Right renal cortex interstitium (tissue), 3 donors: Measurements from ENCODE around the gene ADAMTS16. TPM values are rescaled to one million over a fixed set of nuclear protein-coding genes. Genes with fewer than 3 reads are reported as not detected.

Experiments used
- DNase-seq, 3 donors: peaks; one replicate each; pipeline ENCODE4 v3.0.0-alpha.2; 2013; ENCODE audit warnings: low read depth in 3 of 3, low spot score in 2 of 3
- polyA plus RNA-seq, 3 donors: library from polyadenylated mRNA; unstranded; fragments of 120-200 nt; gene quantifications; one replicate each; pipeline ENCODE4 v1.2.1, GENCODE V29; 2013; ENCODE audit not compliant: insufficient read length in 3 of 3

The ADAMTS16 gene
- polyA plus RNA-seq, 3 donors, result 68.6 to 87.3 (median 80.7) TPM

DNA sequence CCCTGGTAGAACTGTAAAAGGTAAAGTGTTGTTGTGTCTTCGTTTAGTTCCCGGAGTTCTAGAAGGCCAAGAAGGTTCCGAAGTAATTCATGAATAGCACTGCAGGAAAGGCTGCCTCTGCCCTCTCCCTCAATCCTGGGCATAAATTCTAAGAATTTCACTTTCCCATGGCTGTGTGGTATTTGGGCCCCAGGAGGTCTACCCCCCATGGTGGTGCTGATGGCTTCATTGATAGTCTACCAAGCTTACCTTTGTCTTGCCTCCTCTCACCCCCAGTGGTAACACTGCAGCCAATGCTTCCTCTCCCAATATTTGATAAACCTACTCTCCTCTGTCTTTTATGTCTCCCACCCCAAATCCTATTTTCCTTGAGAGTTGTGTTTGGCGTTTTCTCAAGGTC, 39.5 kb downstream of the ADAMTS16 start:
- DNase-seq, result no peak

DNA sequence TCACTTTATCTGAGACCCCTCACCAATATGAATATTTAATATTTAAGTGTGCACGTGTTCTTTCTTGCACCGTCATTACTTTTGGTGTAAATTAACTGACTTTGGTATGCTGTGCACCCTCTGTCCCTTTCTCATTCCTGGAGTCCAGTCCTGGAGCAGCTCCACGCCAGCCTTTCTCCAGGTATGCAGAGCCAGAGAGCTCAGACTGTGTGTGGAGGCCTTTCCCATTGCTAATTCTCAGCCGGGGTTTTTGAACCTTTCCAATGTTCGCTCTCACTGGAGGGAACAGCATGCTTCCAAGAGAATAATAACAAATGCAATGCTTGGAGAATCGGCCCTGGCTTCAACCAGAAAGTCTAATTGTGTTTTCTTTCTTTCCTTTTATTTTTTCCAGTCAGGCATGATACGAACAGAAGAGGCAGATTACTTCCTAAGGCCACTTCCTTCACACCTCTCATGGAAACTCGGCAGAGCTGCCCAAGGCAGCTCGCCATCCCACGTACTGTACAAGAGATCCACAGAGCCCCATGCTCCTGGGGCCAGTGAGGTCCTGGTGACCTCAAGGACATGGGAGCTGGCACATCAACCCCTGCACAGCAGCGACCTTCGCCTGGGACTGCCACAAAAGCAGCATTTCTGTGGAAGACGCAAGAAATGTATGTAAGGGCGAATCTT, 41.7 kb downstream of the ADAMTS16 start:
- DNase-seq, result no peak

DNA sequence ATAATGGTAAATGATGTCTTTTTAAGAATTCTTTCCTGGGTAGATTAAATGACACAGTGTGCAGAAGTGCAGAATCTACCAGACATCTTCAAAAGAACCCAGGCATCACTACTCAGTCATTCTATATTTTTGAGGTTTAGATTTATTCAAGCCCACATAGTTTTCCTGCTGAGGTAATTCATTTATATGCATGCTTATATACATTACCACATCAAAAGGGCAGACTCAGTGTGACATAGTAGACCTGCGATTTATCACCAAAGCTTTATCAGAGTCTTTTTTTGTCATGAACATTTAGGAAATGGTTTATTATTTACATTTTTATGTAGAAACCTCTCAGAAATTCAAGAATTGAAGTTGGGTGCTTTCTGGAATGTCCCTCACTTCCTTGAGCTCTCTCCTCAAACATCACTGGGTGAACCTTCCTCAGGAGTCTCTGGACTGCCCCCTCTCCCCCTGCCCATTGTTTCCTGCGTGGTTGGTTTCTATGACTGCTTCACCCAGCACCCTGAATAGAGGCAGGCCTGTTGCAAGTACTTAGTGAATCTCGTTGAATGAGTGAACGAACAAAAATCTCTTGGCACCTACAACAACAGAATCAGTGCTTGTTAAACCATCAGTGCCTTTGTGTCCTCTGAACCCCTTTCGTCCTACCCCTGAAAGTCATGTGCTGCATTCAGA, 42.5 kb downstream of the ADAMTS16 start:
- no peak for DNase-seq

DNA sequence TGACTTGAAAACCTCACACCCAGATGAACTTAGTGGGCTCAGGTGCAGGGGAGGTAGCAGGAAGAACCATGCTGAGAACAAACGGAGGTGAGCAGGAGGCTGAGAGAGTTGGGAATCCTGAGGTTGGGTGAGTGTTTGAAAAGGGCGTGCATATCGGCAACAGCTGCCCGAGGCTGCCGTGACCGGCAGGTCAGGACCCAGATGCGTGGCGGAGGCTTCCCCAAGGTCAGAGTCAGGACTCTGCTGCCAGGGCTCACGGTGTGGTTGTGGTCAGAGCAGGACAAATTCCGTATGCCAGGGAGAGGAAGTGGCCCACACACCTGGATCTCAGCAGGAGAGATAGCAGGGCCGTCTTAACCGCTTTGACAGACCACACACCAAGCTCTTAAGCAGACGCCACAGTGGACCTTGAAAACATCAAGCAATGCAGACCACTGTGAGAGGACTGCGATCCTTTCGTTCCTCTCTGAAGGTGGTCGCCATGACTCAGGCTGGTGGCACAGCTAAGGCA, 43.1 kb downstream of the ADAMTS16 start:
- no peak for DNase-seq

DNA sequence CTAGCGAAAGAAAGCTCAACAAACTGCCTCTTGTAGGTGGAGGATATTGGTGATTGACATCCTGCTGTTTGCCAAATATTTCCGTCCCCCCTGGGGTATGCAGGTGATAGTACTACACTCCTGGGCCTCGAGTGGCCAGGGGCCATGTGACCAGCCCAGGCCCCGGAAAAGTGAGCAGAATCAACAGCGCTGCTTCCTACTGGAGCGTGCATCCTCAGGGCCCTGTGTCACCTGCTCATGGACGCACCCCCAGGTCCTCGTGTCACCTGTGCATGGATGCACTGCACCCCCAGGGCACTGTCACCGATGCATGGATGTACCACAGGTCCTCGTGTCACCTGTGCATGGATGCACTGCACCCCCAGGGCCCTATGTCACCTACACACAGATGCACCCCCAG, 43.8 kb downstream of the ADAMTS16 start:
- no peak for DNase-seq

DNA sequence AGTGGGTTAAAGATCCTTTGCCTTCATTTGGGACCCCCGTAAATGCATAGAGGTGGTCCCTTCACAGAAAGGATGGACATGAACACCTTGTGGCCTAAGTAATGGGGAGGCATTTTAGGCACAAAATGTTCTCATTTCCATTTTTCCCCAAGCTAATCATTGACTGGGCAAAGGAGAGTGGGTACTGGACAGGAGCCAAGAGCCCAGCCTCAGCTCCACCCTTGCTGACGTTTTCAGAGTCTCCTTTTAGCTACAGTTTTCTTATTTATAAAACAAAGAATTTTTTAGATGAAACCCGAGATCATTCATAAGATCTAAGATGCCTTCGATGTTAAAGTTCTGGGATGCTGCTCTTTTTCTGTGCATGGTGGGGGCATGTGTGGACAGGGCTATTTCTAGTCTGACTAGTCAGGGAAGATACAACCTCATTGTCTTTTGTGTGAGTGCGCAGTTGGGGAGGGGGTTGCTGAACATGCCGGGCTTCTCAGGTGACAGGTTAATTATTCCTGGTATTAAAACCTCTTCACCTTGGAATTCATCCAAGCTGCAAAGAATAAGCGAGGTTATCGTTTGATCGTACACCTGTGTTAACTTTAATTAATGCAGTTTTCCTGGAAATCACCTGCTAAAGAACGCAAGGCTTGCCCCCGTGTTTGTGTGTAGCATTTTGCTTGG, 48.4 kb downstream of the ADAMTS16 start:
- peak in 1 of 3 donors; percentile 40 for DNase-seq

DNA sequence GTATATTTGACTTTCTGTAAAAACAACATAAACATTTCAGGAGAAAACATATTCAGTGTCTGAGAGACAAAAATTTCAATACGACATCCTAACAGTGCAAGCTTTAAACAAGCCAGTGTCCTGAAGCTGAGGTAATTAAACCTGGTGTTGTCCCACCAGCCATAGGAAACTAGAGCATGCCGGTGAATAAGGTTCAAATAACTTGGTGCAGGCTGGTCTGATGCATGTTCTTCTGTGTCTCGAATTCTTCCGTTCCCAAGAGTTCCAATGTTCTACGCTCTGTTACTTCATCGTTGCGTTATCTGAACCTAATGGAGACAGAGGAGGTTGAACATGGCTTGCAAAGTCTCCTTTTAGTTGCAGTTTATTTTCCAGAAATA, 48.9 kb downstream of the ADAMTS16 start:
- DNase-seq, result no peak

DNA sequence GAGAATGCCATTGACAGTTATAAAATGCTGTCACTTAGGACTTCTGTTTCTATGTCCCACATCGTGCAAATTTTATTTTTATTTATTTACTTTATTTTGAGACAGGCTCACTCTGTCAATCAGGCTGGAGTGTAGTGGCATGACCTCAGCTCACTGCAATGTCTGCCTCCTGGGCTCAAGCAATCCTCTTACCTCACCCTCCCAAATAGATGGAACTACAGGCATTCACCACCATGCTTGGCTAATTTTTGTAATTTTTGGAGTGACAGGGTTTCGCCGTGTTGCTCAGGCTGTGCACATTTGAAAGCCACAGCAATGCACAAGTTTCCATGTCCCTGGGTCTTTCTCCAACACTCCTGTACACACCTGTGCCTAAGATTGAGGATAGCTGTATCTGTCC, 51.8 kb downstream of the ADAMTS16 start:
- DNase-seq, result no peak

DNA sequence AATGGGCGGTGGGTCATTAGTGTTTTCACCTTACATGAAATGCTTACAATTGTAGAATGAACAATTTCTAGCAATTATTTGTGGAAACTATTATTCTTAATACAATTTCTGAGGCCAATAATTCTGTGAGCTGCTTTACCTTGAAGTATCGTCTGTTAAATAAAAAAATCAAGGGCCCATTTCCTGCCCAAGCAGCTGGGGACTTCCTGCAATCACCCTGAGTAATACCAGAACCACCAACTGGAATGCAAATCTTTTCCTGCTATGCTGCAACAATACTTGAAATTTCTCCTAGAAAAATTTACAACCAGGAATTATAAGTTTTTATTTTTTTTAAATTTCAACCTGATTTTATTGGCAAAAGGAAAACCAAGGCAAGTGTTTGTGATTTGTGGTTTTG, 52.6 kb downstream of the ADAMTS16 start:
- no peak for DNase-seq

DNA sequence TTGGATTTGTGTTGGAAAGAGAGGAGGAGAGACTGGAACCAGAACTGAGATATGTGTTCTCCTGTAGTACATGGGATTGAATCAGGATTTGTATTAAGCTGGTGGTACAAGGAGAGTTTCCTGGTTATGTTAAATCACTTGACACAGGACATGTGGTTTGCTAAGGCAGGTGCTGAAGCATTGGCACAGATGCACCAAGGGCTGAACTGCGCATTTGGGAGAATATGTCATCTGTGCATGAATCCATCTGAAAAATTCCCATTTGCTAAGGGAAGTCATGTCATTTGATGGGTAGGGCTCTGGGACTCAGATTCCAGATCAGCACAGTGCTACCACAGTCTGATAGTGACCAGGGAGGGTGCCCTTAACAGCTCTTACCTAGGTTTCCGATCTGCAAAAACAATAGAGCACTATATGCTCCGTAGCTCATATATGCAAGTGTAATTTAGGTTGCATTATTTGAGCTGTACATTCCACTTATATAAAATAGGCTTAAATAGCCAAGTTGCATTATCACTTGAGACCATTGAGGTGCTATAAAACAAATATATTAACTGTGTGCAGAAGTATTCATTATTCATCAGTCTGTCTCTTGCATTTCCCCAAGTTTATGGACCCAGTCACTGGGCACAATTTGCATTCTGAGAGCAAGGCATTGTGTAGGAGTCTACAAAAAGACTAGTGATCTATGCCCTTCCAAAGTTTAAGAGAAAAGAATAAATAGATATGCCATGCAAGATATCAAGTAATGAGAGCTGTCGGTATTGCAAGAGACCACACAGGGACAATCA, 55.2 kb downstream of the ADAMTS16 start:
- no peak for DNase-seq

DNA sequence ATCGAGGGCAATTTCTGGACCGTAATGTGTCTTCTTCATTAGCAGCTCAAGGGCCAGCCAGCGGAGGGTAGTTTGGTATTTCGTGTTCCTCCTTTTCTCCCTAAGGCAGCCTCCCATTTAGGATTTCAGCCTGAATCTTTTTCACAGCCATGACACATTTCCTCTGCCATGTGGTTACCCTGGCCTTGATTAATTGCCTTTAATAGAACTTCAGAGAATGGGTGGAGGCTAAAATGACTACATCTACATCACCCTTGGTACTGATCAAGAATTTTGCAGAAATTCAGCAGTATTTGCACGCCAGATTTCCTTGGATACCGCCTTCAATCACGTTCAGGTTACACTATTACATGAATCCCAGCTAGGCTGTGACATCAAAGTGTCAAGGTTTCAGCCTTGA, 58.0 kb downstream of the ADAMTS16 start:
- no peak for DNase-seq

DNA sequence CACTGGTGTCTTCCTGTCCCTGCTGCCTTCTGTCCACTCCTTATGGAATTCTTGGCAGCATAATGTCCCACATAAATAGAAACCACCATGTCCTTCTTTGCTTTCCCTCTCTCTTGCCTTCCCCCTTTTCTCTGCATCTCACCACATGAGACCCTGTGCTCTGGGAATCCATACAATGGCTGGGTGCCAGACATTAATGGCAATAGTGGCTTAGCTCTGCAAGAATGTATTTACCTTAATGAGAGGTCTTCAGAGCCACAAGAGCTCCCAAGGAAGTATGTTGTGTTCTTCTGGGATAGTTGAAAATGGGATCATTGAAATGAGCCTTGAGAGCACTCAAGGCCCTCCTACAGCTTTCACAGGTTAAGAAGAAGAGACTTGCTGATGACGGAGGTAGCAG, 58.7 kb downstream of the ADAMTS16 start:
- no peak for DNase-seq

DNA sequence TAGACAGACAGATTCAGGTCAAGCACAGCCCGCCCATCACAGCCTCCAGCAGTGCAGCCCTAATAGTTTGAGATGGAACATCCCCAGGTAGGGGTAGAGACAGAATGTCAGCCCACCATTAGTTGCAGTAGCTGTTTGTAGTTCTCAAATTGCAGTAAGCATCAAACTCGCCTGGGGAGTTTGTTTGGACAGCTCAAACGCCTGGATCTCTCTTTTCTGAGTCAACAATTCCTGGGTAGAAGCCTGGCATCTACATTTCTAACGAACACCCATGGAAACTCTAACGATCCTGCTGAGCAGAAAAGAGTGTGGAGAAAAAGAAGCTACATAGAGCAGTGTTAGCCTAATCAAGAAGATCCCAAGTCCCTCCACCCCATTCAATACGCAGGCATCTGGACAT, 59.4 kb downstream of the ADAMTS16 start:
- no peak for DNase-seq

DNA sequence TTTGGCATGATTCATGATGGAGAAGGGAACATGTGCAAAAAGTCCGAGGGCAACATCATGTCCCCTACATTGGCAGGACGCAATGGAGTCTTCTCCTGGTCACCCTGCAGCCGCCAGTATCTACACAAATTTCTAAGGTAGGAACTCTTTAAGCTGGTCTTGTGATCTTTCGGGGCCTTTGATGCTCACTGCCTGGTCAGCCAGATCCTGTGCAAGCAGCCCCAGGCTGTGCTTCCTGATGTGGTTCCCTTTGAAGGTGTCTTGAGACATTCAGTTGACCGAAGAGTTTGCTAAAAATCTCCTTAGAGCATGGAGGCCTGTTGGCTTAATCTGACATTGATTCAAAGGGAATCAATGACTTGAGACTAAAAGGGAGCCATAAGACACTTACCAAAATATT, 60.0 kb downstream of the ADAMTS16 start:
- DNase-seq, result no peak

DNA sequence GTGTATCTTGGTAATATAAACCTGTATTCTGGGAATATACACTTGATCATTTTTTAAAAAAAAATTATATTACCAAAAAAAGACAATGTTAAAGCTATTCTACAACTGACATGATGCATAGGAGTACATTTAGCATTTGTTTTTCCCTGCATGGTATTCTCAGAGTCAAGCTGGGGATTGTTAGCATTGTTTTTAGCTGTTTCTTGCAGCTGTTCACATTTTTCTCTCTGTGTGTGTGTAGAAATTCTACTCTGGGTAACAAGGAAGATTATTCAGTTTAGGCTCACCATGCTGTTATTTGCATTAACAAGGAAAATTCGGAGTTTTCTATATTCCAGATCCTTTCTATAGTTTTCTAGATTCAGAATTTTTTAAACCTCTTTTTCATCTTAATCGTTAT, 62.2 kb downstream of the ADAMTS16 start:
- no peak for DNase-seq

DNA sequence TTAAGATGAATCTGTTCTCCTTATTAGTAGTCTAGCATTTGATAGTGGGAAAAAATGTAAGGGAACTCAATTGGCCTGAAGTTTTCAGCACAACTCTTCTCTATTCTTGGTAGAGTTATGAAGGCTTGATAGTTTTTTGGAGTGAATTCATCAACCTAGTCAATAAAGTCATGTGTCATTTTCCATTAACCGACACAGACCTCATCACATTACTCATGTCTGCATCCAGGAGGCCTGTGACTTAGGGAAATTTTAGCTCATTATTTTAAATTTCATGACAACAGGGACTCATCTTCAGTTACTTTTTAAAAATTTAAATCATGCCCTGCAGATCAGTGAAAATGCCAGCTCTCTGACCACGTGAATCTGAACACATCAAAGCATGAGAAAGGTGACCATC, 63.3 kb downstream of the ADAMTS16 start:
- DNase-seq, result no peak

DNA sequence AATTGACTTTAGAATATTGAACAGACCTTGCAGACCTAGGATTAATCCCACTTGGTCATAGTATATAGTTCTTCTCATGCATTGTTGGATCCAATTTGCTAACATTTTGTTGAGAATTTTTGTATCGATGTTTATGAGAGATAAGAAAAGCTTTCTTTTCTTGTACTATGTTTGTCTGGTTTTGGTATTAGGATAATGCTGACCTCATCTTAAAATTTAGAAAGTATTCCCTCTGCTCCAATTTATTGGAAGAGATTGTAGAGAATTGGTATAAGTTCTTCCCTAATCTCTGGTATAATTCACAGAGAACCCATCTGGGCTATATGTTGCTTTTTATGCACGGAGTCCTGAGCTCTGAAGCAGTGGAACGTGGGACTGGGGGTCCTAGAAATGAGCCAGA, 67.7 kb downstream of the ADAMTS16 start:
- DNase-seq, result no peak

DNA sequence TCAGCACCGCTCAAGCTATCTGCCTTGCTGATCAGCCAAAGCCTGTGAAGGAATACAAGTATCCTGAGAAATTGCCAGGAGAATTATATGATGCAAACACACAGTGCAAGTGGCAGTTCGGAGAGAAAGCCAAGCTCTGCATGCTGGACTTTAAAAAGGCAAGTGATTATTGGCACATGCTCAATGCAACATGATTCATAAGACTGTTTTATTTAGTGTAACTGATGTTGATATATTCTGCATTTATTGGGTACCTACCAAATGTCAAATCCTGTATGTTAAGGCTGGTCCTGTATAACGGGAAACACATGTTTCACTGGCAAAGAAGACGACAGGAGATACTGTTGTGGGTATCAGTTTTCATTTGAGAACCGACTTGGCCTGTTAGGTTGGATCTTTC, 69.0 kb downstream of the ADAMTS16 start:
- no peak for DNase-seq

DNA sequence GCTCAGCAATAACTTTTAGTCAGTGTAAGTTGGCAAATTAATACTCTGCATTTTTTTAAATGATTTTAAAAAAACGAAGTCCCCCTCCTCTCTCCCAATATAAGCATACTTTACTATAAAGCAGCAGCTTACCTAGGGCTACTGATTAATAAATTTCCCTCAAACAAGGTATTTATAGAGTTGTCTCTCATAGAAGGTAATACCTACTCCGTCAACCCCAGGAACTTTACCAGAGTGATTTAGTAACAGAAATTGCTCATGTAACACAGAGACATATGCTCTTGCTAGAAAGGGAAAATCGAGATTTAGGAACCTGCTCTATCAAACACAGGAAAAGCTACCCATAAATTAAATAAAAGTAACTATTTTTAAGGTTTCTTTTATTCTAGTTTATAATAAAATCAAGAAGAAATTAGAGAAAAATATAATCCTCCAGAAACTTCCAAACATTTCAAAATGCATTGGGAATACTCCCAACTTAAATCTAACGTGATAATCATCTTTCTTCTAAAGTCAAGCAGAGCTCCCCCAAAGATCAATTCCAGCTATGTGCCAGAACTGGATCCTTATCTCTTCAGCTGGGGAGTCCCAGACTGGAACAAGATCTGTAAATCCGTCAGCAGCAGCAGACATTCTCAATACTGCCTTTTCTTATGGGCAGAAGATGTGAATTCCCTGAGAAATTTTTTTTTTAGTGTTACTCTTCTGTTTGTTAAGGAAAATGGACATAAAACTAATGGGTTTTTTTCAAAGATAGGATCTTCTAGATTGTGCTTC, 69.6 kb downstream of the ADAMTS16 start:
- DNase-seq, result no peak

DNA sequence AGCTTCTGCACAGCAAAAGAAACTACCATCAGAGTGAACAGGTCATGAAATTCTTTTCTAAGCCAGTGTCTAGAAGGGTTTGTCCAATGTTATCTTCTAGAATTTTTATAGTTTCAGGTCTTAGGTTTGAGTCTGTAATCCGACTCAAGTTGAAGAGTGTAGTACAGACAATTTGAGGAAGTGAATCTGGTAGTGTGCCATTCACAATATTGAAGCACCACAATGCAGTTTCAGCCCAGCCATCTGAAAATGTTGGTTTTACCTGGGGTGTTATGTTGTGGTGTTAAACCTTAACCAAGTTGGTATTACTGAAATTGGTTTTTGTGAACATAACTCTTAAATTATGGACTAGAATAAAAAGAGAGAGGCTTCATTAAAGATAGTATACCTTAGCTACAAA, 77.2 kb downstream of the ADAMTS16 start:
- no peak for DNase-seq
